NCI-H2029 (cell line): ENCODE measurements around the gene TAS2R38.
A peak's percentile ranks its signal among the peaks of the same experiment; 100 is the strongest.

Source experiments
- DNase-seq: peaks from one replicate; lab custom pipeline; 2025; lab: John Stamatoyannopoulos, UW

Gene TAS2R38

GRCh38 chr7:141975806-141976523 lies 2.4 kb upstream of the TAS2R38 start:
- DNase-seq: peak; percentile 82

GRCh38 chr7:141974831-141975230 lies 1.3 kb upstream of the TAS2R38 start:
- DNase-seq: no peak

- no peak for DNase-seq
Measured at GRCh38 chr7:141960687-141961422, 12.7 kb downstream of the TAS2R38 start.

- no peak for DNase-seq
Measured at GRCh38 chr7:141956084-141956483, 17.5 kb downstream of the TAS2R38 start.

GRCh38 chr7:141954334-141954733 lies 19.2 kb downstream of the TAS2R38 start:
- DNase-seq: no peak

GRCh38 chr7:141952461-141952860 lies 21.1 kb downstream of the TAS2R38 start:
- no peak for DNase-seq

- DNase-seq: no peak
Measured at GRCh38 chr7:141950806-141951205, 22.8 kb downstream of the TAS2R38 start.

GRCh38 chr7:141949911-141950310 lies 23.7 kb downstream of the TAS2R38 start:
- no peak for DNase-seq

GRCh38 chr7:141949451-141949850 lies 24.1 kb downstream of the TAS2R38 start:
- DNase-seq: no peak

- DNase-seq: no peak
Measured at GRCh38 chr7:141949021-141949420, 24.6 kb downstream of the TAS2R38 start.

- DNase-seq: no peak
Measured at GRCh38 chr7:141946796-141947195, 26.8 kb downstream of the TAS2R38 start, which contains the start of gene CLEC5A. CLEC5A (minus strand) TSS chr7:141946974; CDS start chr7:141946292, 682 bp downstream.

GRCh38 chr7:141945356-141945755 lies 28.2 kb downstream of the TAS2R38 start:
- no peak for DNase-seq

GRCh38 chr7:141944811-141945210 lies 28.8 kb downstream of the TAS2R38 start:
- DNase-seq: no peak

GRCh38 chr7:141943846-141944245 lies 29.7 kb downstream of the TAS2R38 start:
- DNase-seq: no peak

- no peak for DNase-seq
Measured at GRCh38 chr7:141941075-141941474, 32.5 kb downstream of the TAS2R38 start.

GRCh38 chr7:141930211-141930610 lies 43.4 kb downstream of the TAS2R38 start:
- DNase-seq: no peak

GRCh38 chr7:141928845-141929195 lies 44.8 kb downstream of the TAS2R38 start:
- no peak for DNase-seq

- DNase-seq: no peak
Measured at GRCh38 chr7:141928146-141928844, 45.3 kb downstream of the TAS2R38 start.
